K562 (cell line): ENCODE data around the gene C10orf105. TPM values are rescaled to one million over a fixed set of nuclear protein-coding genes. Genes with fewer than 3 reads are reported as not detected.

Experiments
- DDX20 ChIP-seq: fragments of 450-650 bp; IDR thresholded peaks from 2 replicates; pipeline ENCODE4 v1.6.1; 2016; ENCODE audit warnings: missing genetic modification characterization, low read depth, mild to moderate bottlenecking, missing compliant biosample characterization, moderate library complexity
- FOXM1 ChIP-seq, 2 experiments: fragments of 450-650 bp in 1 of 2; sonication (generic) in 1 of 2; formaldehyde crosslinking in 1 of 2; IDR thresholded peaks; 2 replicates each; pipeline versions ENCODE4 v1.6.1 to v1.9.0; 2017 to 2022; ENCODE audit warnings: low read depth in 2 of 2, mild to moderate bottlenecking in 2 of 2, missing genetic modification reagents in 1 of 2, moderate library complexity in 1 of 2
- HDGF ChIP-seq: fragments of 450-650 bp; IDR thresholded peaks from 2 replicates; pipeline ENCODE4 v1.6.1; 2016
- HNRNPH1 ChIP-seq: fragments of 200-400 bp; formaldehyde crosslinking; optimal IDR thresholded peaks from 2 replicates; pipeline ENCODE3; 2017; ENCODE audit warnings: low read depth, mild to moderate bottlenecking, low read length, moderate library complexity
- KDM1A ChIP-seq, 2 experiments: fragments of 450-650 bp; IDR thresholded peaks; 2 replicates each; pipeline ENCODE4 v1.6.1; 2016; ENCODE audit warnings: mild to moderate bottlenecking in 2 of 2
- MAFF ChIP-seq: IDR thresholded peaks from 2 replicates; pipeline ENCODE4 v1.6.1; 2012; ENCODE audit warnings: low read length, improper control_type of control experiment
- MCM7 ChIP-seq, 2 experiments: fragments of 450-650 bp; IDR thresholded peaks; 2 replicates each; pipeline ENCODE4 v1.6.1; 2016 to 2018
- MYC ChIP-seq, 2 experiments: fragments of 250-450 bp in 1 of 2; sonication (Bioruptor Pico) in 1 of 2; IDR thresholded peaks; 2 replicates each; pipeline versions ENCODE4 v1.5.1 to v1.6.1; 2012 to 2021; ENCODE audit warnings: low read depth in 2 of 2, borderline replicate concordance in 1 of 2, improper control_type of control experiment in 1 of 2, low read length in 1 of 2, mild to moderate bottlenecking in 1 of 2, moderate library complexity in 1 of 2
- NCOA1 ChIP-seq: fragments of 450-650 bp; IDR thresholded peaks from 2 replicates; pipeline ENCODE4 v1.6.1; 2016; ENCODE audit warnings: low read depth
- RBM39 ChIP-seq: fragments of 200-400 bp; formaldehyde crosslinking; optimal IDR thresholded peaks from 2 replicates; pipeline ENCODE3; 2018; ENCODE audit warnings: low read depth, low read length
- SETDB1 ChIP-seq: IDR thresholded peaks from one replicate; pipeline ENCODE4 v1.6.1; 2012; ENCODE audit warnings: low read length, control low read depth, inconsistent platforms
- XRCC4 ChIP-seq: IDR thresholded peaks from one replicate; pipeline ENCODE4 v1.6.1; 2011; ENCODE audit not compliant: insufficient read depth, insufficient read length; ENCODE audit errors: extremely low read depth
- ZFP30 ChIP-seq: fragments of 250-450 bp; sonication (Bioruptor Pico); IDR thresholded peaks from 2 replicates; pipeline ENCODE4 v1.8.0; 2022; ENCODE audit warnings: moderate library complexity, mild to moderate bottlenecking, inconsistent platforms, borderline replicate concordance
- ZNF780A ChIP-seq: fragments of 250-450 bp; sonication (Bioruptor Pico); IDR thresholded peaks from 2 replicates; pipeline ENCODE4 v1.5.0; 2021; ENCODE audit warnings: mild to moderate bottlenecking
- polyA plus RNA-seq, 8 experiments: library from polyadenylated mRNA; depleted of rRNA in 4 of 8; stranded (reverse) in 5 of 8; unstranded in 3 of 8; fragments of >200 nt; fragmentation: Nextera tagmentation in 2 of 8; fragmentation: Illumina TruSeq in 1 of 8; extraction: Ambion mirVana in 2 of 8; extraction: Trizol in 1 of 8; gene quantifications; 2 replicates each; pipeline versions ENCODE4 v1.2.1 to v1.2.3, GENCODE V29; 2011 to 2014; ENCODE audit warnings: inconsistent platforms in 1 of 8, missing spikeins in 1 of 8
- total RNA-seq, 7 experiments: library from RNA; depleted of rRNA in 6 of 7; stranded (reverse); fragments of >200 nt in 6 of 7; fragmentation: Illumina TruSeq in 2 of 7; extraction: Trizol in 2 of 7; gene quantifications; 2 replicates each; pipeline versions ENCODE4 v1.2.1 to v1.2.3, GENCODE V29; 2011 to 2021; ENCODE audit warnings: low replicate concordance in 1 of 7
- TF ChIP-seq, protein P1 (sequence below), 2 experiments: IDR thresholded peaks; 2 replicates each; pipeline ENCODE4 v1.6.1; 2011; ENCODE audit warnings: borderline replicate concordance in 1 of 2, control low read depth in 1 of 2, low read depth in 1 of 2, low read length in 1 of 2, mild to moderate bottlenecking in 1 of 2, mixed read lengths in 1 of 2, moderate library complexity in 1 of 2; ENCODE audit not compliant: insufficient read depth in 1 of 2, insufficient read length in 1 of 2, poor library complexity in 1 of 2, severe bottlenecking in 1 of 2; ENCODE audit errors: extremely low read depth in 1 of 2
- TF ChIP-seq, protein P2 (sequence below): fragments of 250-450 bp; sonication (Bioruptor Pico); IDR thresholded peaks from 2 replicates; pipeline ENCODE4 v1.5.0; 2020; ENCODE audit warnings: mild to moderate bottlenecking, borderline replicate concordance
- TF ChIP-seq, protein P3 (sequence below): sonication (generic); formaldehyde crosslinking; IDR thresholded peaks from 2 replicates; pipeline ENCODE4 v1.8.0; 2022; ENCODE audit warnings: mild to moderate bottlenecking, missing genetic modification reagents

The C10orf105 gene
- total and polyA plus RNA-seq, 9 of the 15 experiments (the other 6 are each of a cell fraction or from before 2014, with no cell fraction given), result 0.03 to 0.25 (median 0.04) TPM; not detected in 3

DNA sequence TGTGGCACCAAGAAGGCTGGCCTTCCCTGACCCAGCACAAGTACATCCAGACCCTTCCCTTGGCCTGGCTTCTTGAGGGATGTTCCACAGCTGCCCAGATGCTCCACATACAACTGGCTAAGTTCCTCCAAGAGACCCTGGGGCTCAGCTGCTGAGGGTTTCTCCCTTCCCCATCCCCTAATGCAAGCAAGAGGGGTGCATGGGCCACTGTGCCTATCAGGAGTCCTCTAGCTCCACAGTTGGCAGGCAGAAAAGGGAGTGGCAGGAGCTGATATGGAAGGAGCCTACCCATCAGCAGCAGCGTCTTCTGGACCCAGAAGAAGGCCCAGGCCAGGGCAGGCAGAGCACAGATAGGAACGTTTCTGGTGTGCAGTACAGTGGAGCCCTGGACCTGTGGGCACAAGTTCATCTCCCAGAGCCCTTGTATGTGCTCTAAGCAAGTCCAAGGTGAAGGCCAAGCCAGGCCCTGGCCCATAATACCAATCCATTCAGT lies 27.5 kb upstream of the C10orf105 start (continued):
- TF ChIP-seq, protein P1, sequence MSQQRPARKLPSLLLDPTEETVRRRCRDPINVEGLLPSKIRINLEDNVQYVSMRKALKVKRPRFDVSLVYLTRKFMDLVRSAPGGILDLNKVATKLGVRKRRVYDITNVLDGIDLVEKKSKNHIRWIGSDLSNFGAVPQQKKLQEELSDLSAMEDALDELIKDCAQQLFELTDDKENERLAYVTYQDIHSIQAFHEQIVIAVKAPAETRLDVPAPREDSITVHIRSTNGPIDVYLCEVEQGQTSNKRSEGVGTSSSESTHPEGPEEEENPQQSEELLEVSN (IDR thresholded peaks at IDR 0.05; ENCODE audit: borderline replicate concordance in 1 of 2, extremely low read depth in 1 of 2, insufficient read depth in 1 of 2, insufficient read length in 1 of 2, low read depth in 1 of 2, low read length in 1 of 2, poor library complexity in 1 of 2, severe bottlenecking in 1 of 2), result no peak
- TF ChIP-seq KDM1A (IDR thresholded peaks at IDR 0.05) (no peak), MAFF (no peak), ZFP30 (CRISPR knock-in tag) (no peak), DDX20 (no peak), SETDB1 (no peak), ZNF780A (CRISPR knock-in tag) (no peak), HDGF (no peak; the same call in 1 of the 2 replicates), MYC (IDR thresholded peaks at IDR 0.05; ENCODE audit: low read depth, low read length) (no peak), MYC (CRISPR knock-in tag; IDR thresholded peaks at IDR 0.05; ENCODE audit: borderline replicate concordance, low read depth) (no peak), XRCC4 (no peak), NCOA1 (no peak), FOXM1 (IDR thresholded peaks at IDR 0.05; ENCODE audit: low read depth) (no peak), FOXM1 (CRISPR knock-in tag; IDR thresholded peaks at IDR 0.05; ENCODE audit: low read depth) (no peak), RBM39 (peak; percentile 41), HNRNPH1 (no peak), MCM7 (IDR thresholded peaks at IDR 0.05) (no peak)
- TF ChIP-seq, protein P2, sequence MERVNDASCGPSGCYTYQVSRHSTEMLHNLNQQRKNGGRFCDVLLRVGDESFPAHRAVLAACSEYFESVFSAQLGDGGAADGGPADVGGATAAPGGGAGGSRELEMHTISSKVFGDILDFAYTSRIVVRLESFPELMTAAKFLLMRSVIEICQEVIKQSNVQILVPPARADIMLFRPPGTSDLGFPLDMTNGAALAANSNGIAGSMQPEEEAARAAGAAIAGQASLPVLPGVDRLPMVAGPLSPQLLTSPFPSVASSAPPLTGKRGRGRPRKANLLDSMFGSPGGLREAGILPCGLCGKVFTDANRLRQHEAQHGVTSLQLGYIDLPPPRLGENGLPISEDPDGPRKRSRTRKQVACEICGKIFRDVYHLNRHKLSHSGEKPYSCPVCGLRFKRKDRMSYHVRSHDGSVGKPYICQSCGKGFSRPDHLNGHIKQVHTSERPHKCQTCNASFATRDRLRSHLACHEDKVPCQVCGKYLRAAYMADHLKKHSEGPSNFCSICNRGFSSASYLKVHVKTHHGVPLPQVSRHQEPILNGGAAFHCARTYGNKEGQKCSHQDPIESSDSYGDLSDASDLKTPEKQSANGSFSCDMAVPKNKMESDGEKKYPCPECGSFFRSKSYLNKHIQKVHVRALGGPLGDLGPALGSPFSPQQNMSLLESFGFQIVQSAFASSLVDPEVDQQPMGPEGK (CRISPR knock-in tag), result no peak
- TF ChIP-seq, protein P3, sequence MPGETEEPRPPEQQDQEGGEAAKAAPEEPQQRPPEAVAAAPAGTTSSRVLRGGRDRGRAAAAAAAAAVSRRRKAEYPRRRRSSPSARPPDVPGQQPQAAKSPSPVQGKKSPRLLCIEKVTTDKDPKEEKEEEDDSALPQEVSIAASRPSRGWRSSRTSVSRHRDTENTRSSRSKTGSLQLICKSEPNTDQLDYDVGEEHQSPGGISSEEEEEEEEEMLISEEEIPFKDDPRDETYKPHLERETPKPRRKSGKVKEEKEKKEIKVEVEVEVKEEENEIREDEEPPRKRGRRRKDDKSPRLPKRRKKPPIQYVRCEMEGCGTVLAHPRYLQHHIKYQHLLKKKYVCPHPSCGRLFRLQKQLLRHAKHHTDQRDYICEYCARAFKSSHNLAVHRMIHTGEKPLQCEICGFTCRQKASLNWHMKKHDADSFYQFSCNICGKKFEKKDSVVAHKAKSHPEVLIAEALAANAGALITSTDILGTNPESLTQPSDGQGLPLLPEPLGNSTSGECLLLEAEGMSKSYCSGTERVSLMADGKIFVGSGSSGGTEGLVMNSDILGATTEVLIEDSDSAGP, result no peak
